Body of pancreas (tissue), 4 donors: ENCODE data around the gene DTWD2. TPM values are rescaled to one million over a fixed set of nuclear protein-coding genes. Genes with fewer than 3 reads are reported as not detected.

Source experiments
- ATAC-seq: fragments of 150-250 bp; one replicate; pipeline ENCODE4 v1.9.1; 2016
- DNase-seq, 4 donors: peaks; one replicate each; pipeline ENCODE4 v3.0.0-alpha.2; 2019
- H3K27ac ChIP-seq, 4 donors: fragments of 200-600 bp; sonication (generic); 1 replicate in 3 of 4; 2 replicates in 1 of 4; pipeline versions ENCODE4 v1.5.1 to v1.6.1; 2016 to 2019; ENCODE audit warnings: mild to moderate bottlenecking in 1 of 4, mixed read lengths in 1 of 4, moderate library complexity in 1 of 4
- H3K27me3 ChIP-seq, 2 donors: fragments of 200-600 bp; sonication (generic); one replicate each; pipeline ENCODE4 v1.6.0; 2016; ENCODE audit warnings: mild to moderate bottlenecking in 1 of 2
- H3K36me3 ChIP-seq, 2 donors: fragments of 200-600 bp; sonication (generic); replicated peaks in 1 of 2; 2 replicates each; pipeline ENCODE4 v1.5.1; 2016; ENCODE audit warnings: low read depth in 2 of 2; ENCODE audit not compliant: insufficient read depth in 1 of 2
- H3K4me1 ChIP-seq: fragments of 200-600 bp; sonication (generic); one replicate; pipeline ENCODE4 v1.6.0; 2016
- H3K4me3 ChIP-seq, 2 donors: fragments of 200-600 bp; sonication (generic); 1 replicate in 1 of 2; 2 replicates in 1 of 2; pipeline ENCODE4 v1.5.1; 2016 to 2019
- H3K9me3 ChIP-seq, 3 donors: fragments of 200-600 bp; sonication (generic); 1 replicate in 2 of 3; 2 replicates in 1 of 3; pipeline ENCODE4 v1.5.1; 2016
- POLR2A ChIP-seq, 3 donors: fragments of 450-650 bp; IDR thresholded peaks; one replicate each; pipeline ENCODE4 v1.6.1; 2016; ENCODE audit warnings: antibody characterized with exemption in 3 of 3, mild to moderate bottlenecking in 2 of 3
- WGBS, 2 donors: methylation state at CpG; one replicate each; pipeline ENCODE4 v1.1.5; 2017; 5-methylcytosine and 5-hydroxymethylcytosine counted together
- intact Hi-C: fragments of 100-400 bp; cut with DNase I; formaldehyde crosslinking; loops from one replicate; pipeline ENCODE4 v1.15.1; 2023
- total RNA-seq, 2 donors: library from RNA; depleted of rRNA; stranded (reverse); fragments of >200 nt; gene quantifications; one replicate each; pipeline ENCODE4 v1.1.0, GENCODE V29; 2016
- TF ChIP-seq, protein P1 (sequence below), 7 experiments: fragments of 450-650 bp in 4 of 7; fragments of 200-600 bp in 3 of 7; sonication (generic) in 3 of 7; IDR thresholded peaks; one replicate each; pipeline ENCODE4 v1.5.1; 2016 to 2019; ENCODE audit warnings: antibody characterized with exemption in 7 of 7

DTWD2 gene
- total RNA-seq, 2 donors from 2014 or later: 7.5 to 29.7 TPM

GRCh38 chr5:119032656-119033055 is 44.3 kb upstream of the DTWD2 start:
- Histone ChIP-seq H3K27ac (no peak overlapping the region), H3K4me3 (no peak overlapping the region), H3K36me3 (no peaks in the 10 kb centered on the region), H3K27me3 (no peaks in the 10 kb centered on the region), H3K9me3 (no peaks in the 10 kb centered on the region), H3K4me1 (peaks cover 11% of the 10 kb centered on the region)
- no peak for DNase-seq
- ATAC-seq: no peak
- TF ChIP-seq POLR2A (IDR thresholded peaks at IDR 0.05): no peak
- TF ChIP-seq, protein P1, sequence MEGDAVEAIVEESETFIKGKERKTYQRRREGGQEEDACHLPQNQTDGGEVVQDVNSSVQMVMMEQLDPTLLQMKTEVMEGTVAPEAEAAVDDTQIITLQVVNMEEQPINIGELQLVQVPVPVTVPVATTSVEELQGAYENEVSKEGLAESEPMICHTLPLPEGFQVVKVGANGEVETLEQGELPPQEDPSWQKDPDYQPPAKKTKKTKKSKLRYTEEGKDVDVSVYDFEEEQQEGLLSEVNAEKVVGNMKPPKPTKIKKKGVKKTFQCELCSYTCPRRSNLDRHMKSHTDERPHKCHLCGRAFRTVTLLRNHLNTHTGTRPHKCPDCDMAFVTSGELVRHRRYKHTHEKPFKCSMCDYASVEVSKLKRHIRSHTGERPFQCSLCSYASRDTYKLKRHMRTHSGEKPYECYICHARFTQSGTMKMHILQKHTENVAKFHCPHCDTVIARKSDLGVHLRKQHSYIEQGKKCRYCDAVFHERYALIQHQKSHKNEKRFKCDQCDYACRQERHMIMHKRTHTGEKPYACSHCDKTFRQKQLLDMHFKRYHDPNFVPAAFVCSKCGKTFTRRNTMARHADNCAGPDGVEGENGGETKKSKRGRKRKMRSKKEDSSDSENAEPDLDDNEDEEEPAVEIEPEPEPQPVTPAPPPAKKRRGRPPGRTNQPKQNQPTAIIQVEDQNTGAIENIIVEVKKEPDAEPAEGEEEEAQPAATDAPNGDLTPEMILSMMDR (IDR thresholded peaks at IDR 0.05): no peak
- intact Hi-C loops: no loop called here
- 88 to 92% methylated on average over 3 of the region's 3 CpGs for WGBS, 2 donors

- 74 to 80% methylated on average over 4 of the region's 4 CpGs for WGBS, 2 donors
- Histone ChIP-seq H3K27me3 (no peaks in the 10 kb centered on the region), H3K4me1 (peaks cover 6% of the 10 kb centered on the region), H3K9me3 (no peaks in the 10 kb centered on the region), H3K4me3 (no peak overlapping the region), H3K27ac (no peak overlapping the region), H3K36me3 (no peaks in the 10 kb centered on the region)
- intact Hi-C loops: no loop called here
- ATAC-seq: no peak
- no peak for DNase-seq
- TF ChIP-seq, protein P1 (IDR thresholded peaks at IDR 0.05): no peak
- TF ChIP-seq POLR2A (IDR thresholded peaks at IDR 0.05): no peak
Observed at GRCh38 chr5:119031905-119032304, 43.6 kb upstream of the DTWD2 start.

DNA sequence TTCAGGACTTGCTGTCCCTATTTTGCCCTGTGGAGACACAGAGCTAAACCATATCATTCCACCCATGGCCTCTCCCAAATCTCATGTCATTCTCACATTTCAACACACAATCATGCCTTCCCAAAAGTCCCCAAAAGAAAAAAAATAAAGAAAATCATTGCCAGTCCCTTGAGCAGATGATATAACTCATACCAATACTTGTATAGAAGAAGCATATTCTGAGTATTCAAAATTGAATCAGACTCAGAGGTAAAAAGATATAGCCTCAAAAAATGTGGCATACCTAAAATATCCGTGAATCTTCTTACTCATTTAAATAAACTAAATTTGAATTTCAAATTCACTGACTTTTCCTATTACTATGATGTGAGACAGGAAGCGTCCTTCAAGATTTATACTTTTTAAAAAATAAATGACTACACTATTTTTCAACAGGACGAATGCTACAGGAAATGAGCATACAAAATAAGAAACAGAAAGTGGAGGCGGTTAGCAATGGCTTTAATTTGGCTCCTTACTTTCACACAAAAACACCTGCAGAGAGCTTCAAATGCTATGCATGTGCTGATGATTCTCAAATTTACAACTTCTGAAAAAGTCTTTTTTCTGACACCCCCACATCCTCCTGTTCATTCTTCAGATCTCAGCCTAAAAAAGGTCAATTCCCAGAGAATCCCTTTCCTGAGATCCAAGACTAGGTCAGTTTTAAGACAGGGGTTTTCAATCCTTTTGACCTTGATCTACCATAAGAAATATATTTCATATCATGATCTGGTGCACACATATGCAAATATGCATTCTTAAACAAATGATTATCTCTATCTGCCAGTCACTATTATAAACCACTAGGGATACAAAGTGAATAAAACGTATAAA is 42.9 kb upstream of the DTWD2 start:
- no peak for TF ChIP-seq POLR2A (IDR thresholded peaks at IDR 0.05)
- TF ChIP-seq, protein P1 (IDR thresholded peaks at IDR 0.05): no peak
- no peak for DNase-seq
- 70 to 76% methylated on average over 5 of the region's 5 CpGs for WGBS, 2 donors
- Histone ChIP-seq H3K4me3 (no peak overlapping the region), H3K27ac (no peak overlapping the region), H3K4me1 (no peaks in the 10 kb centered on the region), H3K27me3 (no peaks in the 10 kb centered on the region), H3K36me3 (no peaks in the 10 kb centered on the region), H3K9me3 (no peaks in the 10 kb centered on the region)
- no peak for ATAC-seq
- intact Hi-C loops: no loop called here

DNA sequence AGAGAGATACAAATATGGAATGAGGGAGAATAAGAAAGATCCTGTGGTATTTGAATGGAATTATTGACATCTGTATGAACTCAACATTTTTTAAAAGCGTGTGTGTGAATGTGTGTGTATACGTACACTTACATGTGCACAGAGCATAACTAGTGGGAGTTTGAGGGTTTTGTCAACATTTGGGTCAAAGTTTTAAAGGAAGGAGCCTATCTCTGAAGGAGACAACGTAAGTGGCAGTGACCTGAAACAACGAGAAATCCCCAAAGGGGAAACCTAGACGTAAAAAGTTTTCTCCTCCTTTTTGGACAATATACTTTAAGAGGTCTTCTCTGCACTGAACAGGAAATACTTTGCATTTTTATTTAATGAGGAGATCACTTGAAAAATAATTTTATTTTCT is 40.2 kb upstream of the DTWD2 start:
- no peak overlapping the region for H3K4me3 ChIP-seq
- no peaks in the 10 kb centered on the region for H3K9me3 ChIP-seq
- intact Hi-C loops: no loop called here
- no peaks in the 10 kb centered on the region for H3K27me3 ChIP-seq
- H3K4me1 ChIP-seq: no peaks in the 10 kb centered on the region
- no peak for DNase-seq
- ATAC-seq: no peak
- WGBS, 2 donors: 88 to 93% methylated on average over 5 of the region's 5 CpGs
- no peak overlapping the region for H3K27ac ChIP-seq
- no peak for TF ChIP-seq POLR2A (IDR thresholded peaks at IDR 0.05)
- TF ChIP-seq, protein P1 (IDR thresholded peaks at IDR 0.05): no peak
- no peaks in the 10 kb centered on the region for H3K36me3 ChIP-seq

DNA sequence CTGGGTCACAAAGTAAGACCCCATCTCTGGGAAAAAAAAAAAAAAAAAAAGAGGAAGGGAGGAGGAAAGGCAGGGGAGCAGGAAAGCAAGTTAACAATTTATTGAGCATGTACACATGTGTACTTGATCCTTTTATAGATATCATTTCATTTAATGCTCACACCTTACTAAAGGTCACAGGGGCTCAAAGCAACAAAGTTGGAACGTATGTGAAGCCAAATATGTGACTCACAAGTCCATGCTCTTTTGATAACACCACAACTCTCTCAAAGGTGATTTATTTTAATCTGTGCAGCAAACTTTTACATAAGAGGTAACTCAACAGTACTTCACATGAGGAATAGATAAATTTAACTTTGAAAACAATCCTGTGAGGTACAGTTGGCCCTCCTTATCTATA is 34.4 kb upstream of the DTWD2 start:
- no peaks in the 10 kb centered on the region for H3K9me3 ChIP-seq
- WGBS, 2 donors: 11 to 14% methylated on average over 1 of the region's 1 CpG
- DNase-seq (no peak), ATAC-seq (no peak)
- TF ChIP-seq, protein P1 (IDR thresholded peaks at IDR 0.05): no peak
- no peak for TF ChIP-seq POLR2A (IDR thresholded peaks at IDR 0.05)
- no peak overlapping the region for H3K27ac ChIP-seq
- intact Hi-C loops: no loop called here
- no peaks in the 10 kb centered on the region for H3K36me3 ChIP-seq
- no peaks in the 10 kb centered on the region for H3K4me1 ChIP-seq
- H3K27me3 ChIP-seq: no peaks in the 10 kb centered on the region
- no peak overlapping the region for H3K4me3 ChIP-seq
